ENCODE measurements around the gene RNF182. TPM values are rescaled to one million over a fixed set of nuclear protein-coding genes. Genes with fewer than 3 reads are reported as not detected.

RNF182 gene
- total and polyA plus RNA-seq, 10 of the 15 experiments (the other 5 are each of a cell fraction or from before 2014, with no cell fraction given): not detected

DNA sequence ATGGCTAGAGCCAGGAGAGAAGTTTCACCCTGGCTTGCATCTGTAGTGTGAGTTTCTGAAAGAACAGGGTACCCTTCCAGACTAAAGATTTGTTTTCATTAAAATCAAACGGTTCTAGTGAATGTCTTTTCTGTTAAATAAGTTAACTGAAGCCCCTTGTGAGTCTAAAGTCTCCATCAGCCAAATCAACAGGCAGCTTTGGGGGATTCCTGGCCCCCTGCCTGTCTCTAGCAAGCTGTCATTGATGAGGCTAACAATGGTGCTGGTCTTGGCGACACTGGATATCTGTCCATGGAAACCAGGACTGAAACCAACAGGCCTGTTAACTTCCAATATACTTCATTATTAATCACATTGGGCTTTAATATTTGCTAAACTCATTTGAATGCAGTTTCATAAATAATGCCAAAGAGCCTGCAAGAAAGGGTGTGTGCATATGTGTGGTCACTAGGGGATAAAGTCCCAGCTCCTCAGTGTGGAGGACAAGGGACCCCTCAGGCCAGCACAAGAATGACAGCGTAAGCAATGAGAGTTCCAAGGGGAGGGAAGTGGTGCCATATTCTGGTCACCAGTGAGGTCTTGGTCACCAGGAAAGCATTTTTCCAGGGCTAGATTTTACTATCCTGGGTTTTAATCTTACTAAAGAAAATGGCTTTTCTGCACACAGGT is 9.1 kb upstream of the RNF182 start (continued):
- no peak for TF ChIP-seq MYC (IDR thresholded peaks at IDR 0.05; ENCODE audit: insufficient read depth, insufficient read length, insufficient replicate concordance, low read length, severe bottlenecking)
- TF ChIP-seq, protein P1, sequence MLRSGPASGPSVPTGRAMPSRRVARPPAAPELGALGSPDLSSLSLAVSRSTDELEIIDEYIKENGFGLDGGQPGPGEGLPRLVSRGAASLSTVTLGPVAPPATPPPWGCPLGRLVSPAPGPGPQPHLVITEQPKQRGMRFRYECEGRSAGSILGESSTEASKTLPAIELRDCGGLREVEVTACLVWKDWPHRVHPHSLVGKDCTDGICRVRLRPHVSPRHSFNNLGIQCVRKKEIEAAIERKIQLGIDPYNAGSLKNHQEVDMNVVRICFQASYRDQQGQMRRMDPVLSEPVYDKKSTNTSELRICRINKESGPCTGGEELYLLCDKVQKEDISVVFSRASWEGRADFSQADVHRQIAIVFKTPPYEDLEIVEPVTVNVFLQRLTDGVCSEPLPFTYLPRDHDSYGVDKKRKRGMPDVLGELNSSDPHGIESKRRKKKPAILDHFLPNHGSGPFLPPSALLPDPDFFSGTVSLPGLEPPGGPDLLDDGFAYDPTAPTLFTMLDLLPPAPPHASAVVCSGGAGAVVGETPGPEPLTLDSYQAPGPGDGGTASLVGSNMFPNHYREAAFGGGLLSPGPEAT (IDR thresholded peaks at IDR 0.05; ENCODE audit: low read depth): no peak
- no peak for TF ChIP-seq YY1 (IDR thresholded peaks at IDR 0.05; ENCODE audit: low read depth, low read length)

DNA sequence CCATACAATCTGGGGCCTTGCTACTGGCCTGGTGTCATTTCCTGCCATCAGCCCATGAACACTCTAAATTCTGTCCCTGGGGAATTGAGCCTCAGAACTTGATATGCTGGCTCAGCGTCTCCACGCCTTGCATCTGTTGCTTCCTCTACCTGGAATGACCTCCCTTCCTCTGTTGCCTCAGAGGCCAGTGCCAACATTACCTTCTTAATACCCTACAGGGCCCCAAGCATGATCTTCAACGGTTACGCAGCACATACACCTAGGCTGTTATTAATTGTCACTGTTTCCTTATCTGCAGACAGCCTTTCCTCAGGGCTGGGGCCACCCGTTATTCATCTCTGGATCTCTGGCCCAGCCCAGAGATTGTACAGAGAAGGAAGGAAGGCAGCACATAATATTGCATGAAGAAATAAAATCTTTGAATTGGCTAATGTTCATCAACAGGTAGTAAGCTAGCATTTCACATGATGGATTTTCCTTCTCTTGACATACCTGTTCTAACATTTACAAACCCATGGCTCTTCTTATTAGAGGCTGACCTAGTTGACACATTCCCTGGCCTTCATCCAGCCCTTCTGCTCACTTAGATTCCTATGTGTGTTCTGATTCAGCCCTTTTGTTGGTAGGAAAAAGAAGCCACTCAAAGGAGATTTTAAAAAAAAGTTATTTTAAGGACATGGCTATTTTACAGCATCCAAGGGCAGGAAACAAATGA is 8.4 kb upstream of the RNF182 start:
- ChIA-PET POLR2A (no interaction called here), CTCF (interaction anchor here (0.7 to 9.3 kb wide), 4 partner anchors 12 to 150 kb away, joined by 3 to 194 read pairs (median 3); no protein-coding TSS in a partner anchor), RAD21 (ENCODE audit: unreplicated experiment) (no interaction called here), SMC1A (ENCODE audit: uncharacterized antibody, unreplicated experiment) (interaction anchor here (1.0 to 1.6 kb wide), 2 partner anchors 151 to 152 kb away, joined by 3 to 6 read pairs; no protein-coding TSS in a partner anchor)
- WGBS (ENCODE audit: insufficient coverage, insufficient replicate concordance, low lambda C conversion rate, missing lambda C conversion rate): 28% methylated on average over 5 of the region's 5 CpGs
- intact Hi-C loops (cut with micrococcal nuclease; ENCODE audit: unreplicated experiment) (no loop called here), in situ Hi-C loops (cut with MboI) (loop anchor here (25.0 kb wide), 1 partner anchor 1546 kb away; no protein-coding TSS in a partner anchor)
- H3K79me2 ChIP-seq (ENCODE audit: control insufficient read depth, insufficient read depth, low read length): no peaks in the 10 kb centered on the region
- ATAC-seq (no peak), DNase-seq (ENCODE audit: low read depth, low spot score) (no peak), FAIRE-seq (no peak)
- no peaks in the 10 kb centered on the region for H3K4me1 ChIP-seq (ENCODE audit: control insufficient read depth, insufficient read depth, low read length)
- BruUV-seq (replicated peaks): no TSS peak
- no peak overlapping the region for H3K9ac ChIP-seq (ENCODE audit: control insufficient read depth, insufficient read depth, low read length)
- H3K4me2 ChIP-seq (ENCODE audit: control insufficient read depth, insufficient read depth): no peak overlapping the region
- no peaks in the 10 kb centered on the region for H3K36me3 ChIP-seq (ENCODE audit: control insufficient read depth in 2 of 2, insufficient read depth in 2 of 2, low read length in 1 of 2)
- no peaks in the 10 kb centered on the region for H3K9me3 ChIP-seq (replicated peaks; ENCODE audit: control insufficient read depth, insufficient read depth, low read length)
- H3K4me3 ChIP-seq: no peak overlapping the region
- no peaks in the 10 kb centered on the region for H4K20me1 ChIP-seq (ENCODE audit: control insufficient read depth, insufficient read depth)
- H3K27me3 ChIP-seq (replicated peaks in 1 of 2; ENCODE audit: control insufficient read depth in 2 of 2, insufficient read depth in 2 of 2, low read length in 1 of 2): peaks cover 0 to 3% of the 10 kb centered on the region in 2 experiments; a peak in 1 of 4 replicates
- TF ChIP-seq DPF2 (IDR thresholded peaks at IDR 0.05): no peak
- TF ChIP-seq CREM (IDR thresholded peaks at IDR 0.05; ENCODE audit: low read depth): no peak
- no peak for TF ChIP-seq YBX1 (IDR thresholded peaks at IDR 0.05)
- TF ChIP-seq TCF3 (IDR thresholded peaks at IDR 0.05; ENCODE audit: borderline replicate concordance, insufficient read depth, low read depth, low read length): no peak
- no peak for TF ChIP-seq GATAD2B (conservative IDR thresholded peaks at IDR 0.05; ENCODE audit: low read depth)
- no peak for TF ChIP-seq CEBPB (IDR thresholded peaks at IDR 0.05; ENCODE audit: borderline replicate concordance in 1 of 2, low read depth in 2 of 2, low read length in 2 of 2)
- no peak for TF ChIP-seq IRF4 (IDR thresholded peaks at IDR 0.05; ENCODE audit: low read depth, low read length)
- TF ChIP-seq, protein P2, sequence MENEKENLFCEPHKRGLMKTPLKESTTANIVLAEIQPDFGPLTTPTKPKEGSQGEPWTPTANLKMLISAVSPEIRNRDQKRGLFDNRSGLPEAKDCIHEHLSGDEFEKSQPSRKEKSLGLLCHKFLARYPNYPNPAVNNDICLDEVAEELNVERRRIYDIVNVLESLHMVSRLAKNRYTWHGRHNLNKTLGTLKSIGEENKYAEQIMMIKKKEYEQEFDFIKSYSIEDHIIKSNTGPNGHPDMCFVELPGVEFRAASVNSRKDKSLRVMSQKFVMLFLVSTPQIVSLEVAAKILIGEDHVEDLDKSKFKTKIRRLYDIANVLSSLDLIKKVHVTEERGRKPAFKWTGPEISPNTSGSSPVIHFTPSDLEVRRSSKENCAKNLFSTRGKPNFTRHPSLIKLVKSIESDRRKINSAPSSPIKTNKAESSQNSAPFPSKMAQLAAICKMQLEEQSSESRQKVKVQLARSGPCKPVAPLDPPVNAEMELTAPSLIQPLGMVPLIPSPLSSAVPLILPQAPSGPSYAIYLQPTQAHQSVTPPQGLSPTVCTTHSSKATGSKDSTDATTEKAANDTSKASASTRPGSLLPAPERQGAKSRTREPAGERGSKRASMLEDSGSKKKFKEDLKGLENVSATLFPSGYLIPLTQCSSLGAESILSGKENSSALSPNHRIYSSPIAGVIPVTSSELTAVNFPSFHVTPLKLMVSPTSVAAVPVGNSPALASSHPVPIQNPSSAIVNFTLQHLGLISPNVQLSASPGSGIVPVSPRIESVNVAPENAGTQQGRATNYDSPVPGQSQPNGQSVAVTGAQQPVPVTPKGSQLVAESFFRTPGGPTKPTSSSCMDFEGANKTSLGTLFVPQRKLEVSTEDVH (IDR thresholded peaks at IDR 0.05; ENCODE audit: low read depth, partially characterized antibody): no peak
- TF ChIP-seq, protein P3, sequence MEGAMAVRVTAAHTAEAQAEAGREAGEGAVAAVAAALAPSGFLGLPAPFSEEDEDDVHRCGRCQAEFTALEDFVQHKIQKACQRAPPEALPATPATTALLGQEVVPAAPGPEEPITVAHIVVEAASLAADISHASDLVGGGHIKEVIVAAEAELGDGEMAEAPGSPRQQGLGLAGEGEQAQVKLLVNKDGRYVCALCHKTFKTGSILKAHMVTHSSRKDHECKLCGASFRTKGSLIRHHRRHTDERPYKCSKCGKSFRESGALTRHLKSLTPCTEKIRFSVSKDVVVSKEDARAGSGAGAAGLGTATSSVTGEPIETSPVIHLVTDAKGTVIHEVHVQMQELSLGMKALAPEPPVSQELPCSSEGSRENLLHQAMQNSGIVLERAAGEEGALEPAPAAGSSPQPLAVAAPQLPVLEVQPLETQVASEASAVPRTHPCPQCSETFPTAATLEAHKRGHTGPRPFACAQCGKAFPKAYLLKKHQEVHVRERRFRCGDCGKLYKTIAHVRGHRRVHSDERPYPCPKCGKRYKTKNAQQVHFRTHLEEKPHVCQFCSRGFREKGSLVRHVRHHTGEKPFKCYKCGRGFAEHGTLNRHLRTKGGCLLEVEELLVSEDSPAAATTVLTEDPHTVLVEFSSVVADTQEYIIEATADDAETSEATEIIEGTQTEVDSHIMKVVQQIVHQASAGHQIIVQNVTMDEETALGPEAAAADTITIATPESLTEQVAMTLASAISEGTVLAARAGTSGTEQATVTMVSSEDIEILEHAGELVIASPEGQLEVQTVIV (IDR thresholded peaks at IDR 0.05; ENCODE audit: borderline replicate concordance, partially characterized antibody): no peak
- no peak overlapping the region for H3K27ac ChIP-seq (ENCODE audit: control insufficient read depth, insufficient read depth)
- H2AFZ ChIP-seq (ENCODE audit: control insufficient read depth, low read depth, low read length): no peak overlapping the region
